ENCODE measurements around the gene MRPL24.

DNA sequence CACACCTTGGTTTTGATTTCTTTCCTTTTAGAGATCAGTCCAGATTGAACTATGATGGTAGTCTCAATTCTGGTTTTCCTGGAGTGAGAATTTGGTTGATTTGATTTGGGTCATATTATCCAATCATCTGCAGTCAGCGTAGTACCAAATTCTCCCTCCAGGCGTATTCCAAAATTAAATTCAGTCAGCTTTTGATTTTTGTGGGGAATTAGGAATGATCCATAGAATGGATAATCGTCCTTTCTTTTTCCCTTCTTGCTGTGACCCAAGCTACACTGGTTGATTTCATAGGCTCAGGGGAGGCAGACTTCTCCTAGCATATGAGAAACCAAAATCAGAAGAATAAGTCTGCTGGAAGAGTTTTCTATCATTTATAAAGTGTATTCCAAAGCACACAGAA is 31.3 kb upstream of the MRPL24 start:
- peak in 1 of 5 experiments; percentile 11 for TF ChIP-seq CTCF (IDR thresholded peaks at IDR 0.05)
- no peak for TF ChIP-seq POLR2A (IDR thresholded peaks at IDR 0.05)
- TF ChIP-seq EP300 (IDR thresholded peaks at IDR 0.05): no peak
